GM18873 (cell line): ENCODE results near the gene GYPA.
"Not testable (repeated sequence)": the region's sequence is repeated elsewhere in the genome, so short reads cannot be mapped to it uniquely, and the experiment has no call there.

Experiments used
- ATAC-seq: cut with Tn5 transposase; IDR thresholded peaks from one replicate; pipeline ENCODE4 v1.9.1; 2021; ENCODE audit warnings: mild to moderate bottlenecking, moderate library complexity, moderate number of reproducible peaks; ENCODE audit not compliant: unreplicated experiment, low FRiP score

Gene GYPA

GRCh38 chr4:144140594-144141295 is at the start of gene GYPA:
GYPA (minus strand) TSS chr4:144140718; CDS start chr4:144140635, 83 bp downstream.
- ATAC-seq, result not testable (repeated sequence)

GRCh38 chr4:144190009-144190408 is 49.5 kb upstream of the GYPA start:
- ATAC-seq, result no peak

DNA sequence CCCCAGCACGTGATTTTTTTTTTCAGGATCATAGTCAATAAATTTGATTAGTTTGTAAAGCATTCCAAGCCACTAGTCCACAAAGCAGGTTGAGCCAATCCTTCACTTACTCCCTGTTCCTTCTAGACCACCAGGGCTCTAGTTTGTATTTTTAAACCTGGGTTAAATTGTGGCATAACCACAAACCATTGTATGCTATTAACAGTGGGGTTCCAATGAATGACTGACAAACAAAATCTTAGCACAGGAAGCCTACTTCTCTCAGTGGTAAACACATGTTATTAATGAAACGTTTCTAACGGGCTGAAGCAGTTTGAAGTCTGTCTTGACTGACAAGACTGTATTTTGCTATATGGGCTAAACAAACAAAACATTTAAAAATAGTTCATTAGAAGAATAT is 48.6 kb upstream of the GYPA start:
- peak; percentile 89 for ATAC-seq

DNA sequence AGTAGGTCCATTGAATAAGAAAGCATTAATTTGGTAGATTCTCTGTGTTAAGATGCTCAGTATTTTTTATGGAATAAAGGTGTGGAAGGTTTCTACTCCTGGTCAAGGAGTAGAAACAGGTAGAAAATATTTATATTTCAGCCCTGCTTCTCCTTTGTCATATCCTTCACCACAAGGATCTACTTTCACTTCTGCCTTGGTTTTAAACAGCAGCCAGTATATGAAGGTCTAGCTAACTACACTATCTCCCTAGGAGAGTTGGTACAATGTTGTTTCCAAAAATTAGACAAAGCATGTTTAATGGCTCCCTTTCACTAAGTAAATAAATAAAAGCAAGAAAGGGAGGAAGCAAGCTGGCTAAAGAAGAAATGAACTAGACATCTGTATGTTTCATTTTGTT is 44.6 kb upstream of the GYPA start:
- ATAC-seq, result no peak

DNA sequence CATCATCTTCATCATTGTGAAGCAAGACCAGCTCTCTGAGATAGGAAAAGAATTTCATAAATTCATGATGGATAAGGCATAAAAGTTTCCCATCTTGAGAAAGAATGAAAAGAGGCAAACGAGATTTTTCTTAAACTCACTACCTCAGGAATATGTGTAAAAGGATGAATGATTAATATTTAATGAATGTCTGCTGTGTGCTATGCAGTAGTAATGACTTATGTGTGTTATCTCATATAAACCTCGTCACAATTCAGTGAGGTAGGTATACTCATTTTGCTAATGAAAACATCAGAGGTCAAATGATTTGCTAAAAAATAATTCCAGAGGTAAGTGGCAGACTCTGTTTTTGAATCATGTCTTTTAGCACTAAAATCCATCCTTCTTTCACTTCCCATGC is 42.6 kb upstream of the GYPA start:
- ATAC-seq, result no peak

- peak; percentile 46 for ATAC-seq
Observed at GRCh38 chr4:144181391-144181790, 40.9 kb upstream of the GYPA start.

- ATAC-seq, result no peak
Observed at GRCh38 chr4:144179152-144179739, 38.7 kb upstream of the GYPA start.

GRCh38 chr4:144178414-144178813 is 37.9 kb upstream of the GYPA start:
- ATAC-seq, result no peak

GRCh38 chr4:144176476-144176875 is 36.0 kb upstream of the GYPA start:
- no peak for ATAC-seq

- peak; percentile 71 for ATAC-seq
Observed at GRCh38 chr4:144174401-144175067, 34.0 kb upstream of the GYPA start.

- no peak for ATAC-seq
Observed at GRCh38 chr4:144171697-144172096, 31.2 kb upstream of the GYPA start.

DNA sequence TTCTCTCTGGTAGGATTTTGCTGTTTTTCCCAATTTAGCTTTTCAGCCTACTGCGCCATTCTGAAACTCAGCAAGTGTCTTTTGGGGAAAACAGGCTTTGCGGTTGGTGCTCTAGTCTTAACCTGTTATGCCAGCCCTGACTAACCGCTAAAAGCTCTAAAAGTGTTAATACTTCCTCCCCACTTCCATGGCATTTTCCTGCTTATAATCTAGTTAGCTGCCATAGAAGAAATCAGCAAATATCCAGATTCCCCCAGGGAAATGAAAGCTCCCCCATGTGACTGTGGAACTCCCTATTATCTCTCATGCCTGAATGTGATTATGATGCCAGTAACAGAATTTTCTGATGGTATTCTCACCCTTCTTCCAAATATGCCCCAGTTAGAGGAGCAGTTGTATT is 28.7 kb upstream of the GYPA start:
- ATAC-seq, result no peak

DNA sequence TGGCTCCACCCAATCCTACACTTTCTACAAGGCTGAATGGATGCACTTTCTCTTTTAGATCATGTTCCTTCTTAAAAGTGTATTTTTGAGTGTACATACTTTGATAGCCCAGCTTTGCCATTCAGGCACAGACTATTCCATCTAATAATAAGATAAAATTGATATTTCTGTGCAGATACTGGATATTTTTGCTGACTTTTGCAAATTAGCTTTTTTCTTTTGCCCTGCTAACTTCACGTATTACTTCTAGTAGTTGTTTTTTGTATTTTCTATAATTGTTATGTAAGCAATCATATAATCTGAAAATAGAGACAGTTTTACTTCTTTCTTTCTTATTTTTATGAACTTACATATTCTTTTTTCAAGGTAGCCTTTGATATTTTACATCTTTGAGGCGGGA is 13.5 kb upstream of the GYPA start:
- no peak for ATAC-seq

GRCh38 chr4:144142690-144143326 is 2.3 kb upstream of the GYPA start:
- ATAC-seq, result not testable (repeated sequence)

GRCh38 chr4:144141493-144141892 is 975 bp upstream of the GYPA start:
- no peak for ATAC-seq

- ATAC-seq, result not testable (repeated sequence)
Observed at GRCh38 chr4:144139991-144140390, 527 bp downstream of the GYPA start.

DNA sequence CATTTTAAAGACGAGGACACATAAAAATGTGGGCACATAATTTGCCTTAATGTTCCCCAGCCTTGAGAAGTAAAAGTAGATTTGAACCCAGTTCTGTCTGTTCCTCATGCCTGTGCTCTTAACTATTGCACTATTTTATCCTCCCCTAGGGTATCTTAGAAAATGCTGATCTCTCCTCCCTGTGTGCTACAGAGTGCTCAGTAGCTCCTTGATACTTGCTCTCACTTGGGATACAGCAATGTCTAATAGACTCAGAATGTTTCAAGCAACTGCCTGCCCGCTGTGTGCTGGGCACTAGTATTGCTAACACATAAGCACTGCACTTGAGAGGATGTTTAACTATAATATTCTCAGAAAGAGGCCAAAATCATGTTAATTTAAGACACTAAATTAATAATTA is 971 bp downstream of the GYPA start:
- not testable (repeated sequence) for ATAC-seq

GRCh38 chr4:144138239-144138638 is 2.3 kb downstream of the GYPA start:
- not testable (repeated sequence) for ATAC-seq

DNA sequence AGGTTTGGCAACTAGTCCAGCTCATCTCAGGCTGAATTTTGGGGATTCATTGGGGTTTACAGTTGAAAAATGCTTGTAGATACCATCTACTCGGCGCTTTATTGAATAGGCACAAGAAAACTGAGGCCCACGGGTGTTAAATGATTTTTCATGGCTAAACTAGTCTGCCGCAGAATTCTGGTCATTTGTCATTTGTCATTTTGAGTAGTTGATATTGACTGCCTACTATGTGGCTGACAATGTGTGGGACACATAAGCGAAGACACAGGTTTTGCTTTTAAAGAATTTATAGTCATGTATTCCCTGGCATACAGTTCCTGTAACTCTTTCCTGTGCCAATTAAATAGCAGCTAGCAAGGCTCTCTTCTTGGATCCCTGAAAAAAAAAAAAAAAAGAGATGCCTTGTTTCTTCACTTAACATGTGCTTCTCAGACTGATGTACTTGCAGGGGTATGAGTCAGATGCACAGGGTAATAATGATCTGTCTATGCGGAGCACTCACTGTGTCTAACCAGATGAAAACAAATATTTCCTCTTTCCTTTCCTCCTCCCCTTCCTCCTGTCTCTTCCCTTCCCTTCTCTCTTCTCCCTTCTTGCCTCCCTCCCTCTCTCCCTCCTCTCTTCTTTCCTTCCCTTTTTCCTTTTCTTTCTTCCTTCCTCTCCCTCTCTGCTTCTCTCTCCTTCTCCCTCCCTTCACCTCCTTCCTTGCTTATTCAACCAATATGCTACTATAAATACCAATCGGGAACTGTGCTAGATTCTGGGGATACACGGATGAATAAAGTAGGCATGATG is 3.2 kb downstream of the GYPA start:
- ATAC-seq, result not testable (repeated sequence)

- ATAC-seq, result not testable (repeated sequence)
Observed at GRCh38 chr4:144136189-144136588, 4.3 kb downstream of the GYPA start.
